H9 (cell line): ENCODE measurements around the gene ZNF687. TPM values are rescaled to one million over a fixed set of nuclear protein-coding genes. Genes with fewer than 3 reads are reported as not detected.

Experiments
- DNase-seq: peaks from one replicate; pipeline ENCODE4 v3.0.0-alpha.2; 2017
- H2AFZ ChIP-seq: one replicate; pipeline ENCODE4 v1.6.1; 2013; ENCODE audit warnings: mild to moderate bottlenecking, low read length, control low read depth, moderate library complexity
- H2AK5ac ChIP-seq: 2 replicates; pipeline ENCODE4 v1.6.1; 2013; ENCODE audit warnings: low read length, control low read depth, mixed read lengths; ENCODE audit not compliant: insufficient read length
- H2BK120ac ChIP-seq: one replicate; pipeline ENCODE4 v1.6.1; 2013; ENCODE audit warnings: low read depth, mild to moderate bottlenecking, low read length, control low read depth, inconsistent platforms; ENCODE audit not compliant: poor library complexity, severe bottlenecking
- H2BK12ac ChIP-seq: 2 replicates; pipeline ENCODE4 v1.6.1; 2013; ENCODE audit warnings: low read length, control low read depth, mixed read lengths, low read depth; ENCODE audit not compliant: insufficient read length
- H2BK15ac ChIP-seq: 2 replicates; pipeline ENCODE4 v1.6.1; 2013; ENCODE audit warnings: low read depth, low read length, control low read depth
- H2BK20ac ChIP-seq: one replicate; pipeline ENCODE4 v1.6.1; 2013; ENCODE audit warnings: low read depth, mild to moderate bottlenecking, low read length, control low read depth, inconsistent platforms; ENCODE audit not compliant: poor library complexity, severe bottlenecking
- H2BK5ac ChIP-seq: 2 replicates; pipeline ENCODE4 v1.6.1; 2013; ENCODE audit warnings: low read length, control low read depth, mixed read lengths; ENCODE audit not compliant: insufficient read length
- H3K14ac ChIP-seq: 2 replicates; pipeline ENCODE4 v1.6.1; 2013; ENCODE audit warnings: low read length, control low read depth; ENCODE audit not compliant: insufficient read depth
- H3K18ac ChIP-seq: 2 replicates; pipeline ENCODE4 v1.6.1; 2013; ENCODE audit warnings: low read depth, mild to moderate bottlenecking, mixed read lengths, low read length, control low read depth; ENCODE audit not compliant: insufficient read length
- H3K23ac ChIP-seq: 2 replicates; pipeline ENCODE4 v1.6.1; 2013; ENCODE audit warnings: low read length, control low read depth, mixed read lengths, low read depth; ENCODE audit not compliant: insufficient read length
- H3K23me2 ChIP-seq: 2 replicates; pipeline ENCODE4 v1.6.1; 2013; ENCODE audit warnings: low read depth, mild to moderate bottlenecking, mixed read lengths, low read length, control low read depth; ENCODE audit not compliant: insufficient read length, poor library complexity, severe bottlenecking
- H3K27ac ChIP-seq: 2 replicates; pipeline ENCODE4 v1.5.1; 2013; ENCODE audit warnings: low read length, control low read depth, mixed read lengths, low read depth; ENCODE audit not compliant: insufficient read length
- H3K27me3 ChIP-seq: 2 replicates; pipeline ENCODE4 v1.6.1; 2013; ENCODE audit warnings: low read length, control low read depth, inconsistent platforms; ENCODE audit not compliant: insufficient read depth
- H3K4ac ChIP-seq: 2 replicates; pipeline ENCODE4 v1.6.1; 2013; ENCODE audit warnings: low read depth, mild to moderate bottlenecking, control low read depth, inconsistent platforms, low read length, moderate library complexity
- H3K4me1 ChIP-seq: 2 replicates; pipeline ENCODE4 v1.6.1; 2013; ENCODE audit warnings: low read length, control low read depth, inconsistent platforms; ENCODE audit not compliant: insufficient read depth
- H3K4me2 ChIP-seq: 2 replicates; pipeline ENCODE4 v1.6.1; 2013; ENCODE audit warnings: low read length, control low read depth, mixed read lengths; ENCODE audit not compliant: insufficient read length, insufficient read depth
- H3K56ac ChIP-seq: 2 replicates; pipeline ENCODE4 v1.6.1; 2013; ENCODE audit warnings: low read depth, mild to moderate bottlenecking, mixed read lengths, low read length, control low read depth; ENCODE audit not compliant: insufficient read length
- H3K79me1 ChIP-seq: 2 replicates; pipeline ENCODE4 v1.6.1; 2013; ENCODE audit warnings: low read depth, mild to moderate bottlenecking, moderate library complexity, low read length, control low read depth, inconsistent platforms; ENCODE audit not compliant: insufficient read depth, poor library complexity, severe bottlenecking
- H3K79me2 ChIP-seq: 2 replicates; pipeline ENCODE4 v1.6.1; 2013; ENCODE audit warnings: low read length, control low read depth, inconsistent platforms; ENCODE audit not compliant: insufficient read depth
- H3K9ac ChIP-seq: 2 replicates; pipeline ENCODE4 v1.6.1; 2013; ENCODE audit warnings: low read length, control low read depth, mixed read lengths; ENCODE audit not compliant: insufficient read length; ENCODE audit errors: extremely low read depth
- H3K9me3 ChIP-seq: one replicate; pipeline ENCODE4 v1.6.1; 2013; ENCODE audit warnings: low read depth, low read length, inconsistent platforms; ENCODE audit not compliant: control insufficient read depth
- H3T11ph ChIP-seq: one replicate; pipeline ENCODE4 v1.6.1; 2013; ENCODE audit warnings: mild to moderate bottlenecking, low read length, control low read depth, inconsistent platforms
- H4K20me1 ChIP-seq: one replicate; pipeline ENCODE4 v1.6.1; 2013; ENCODE audit not compliant: control insufficient read depth, insufficient read length, insufficient read depth
- H4K5ac ChIP-seq: 2 replicates; pipeline ENCODE4 v1.6.1; 2013; ENCODE audit warnings: low read depth, mild to moderate bottlenecking, mixed read lengths, low read length, control low read depth; ENCODE audit not compliant: insufficient read length
- H4K8ac ChIP-seq: replicated peaks from 2 replicates; pipeline ENCODE4 v1.6.1; 2013; ENCODE audit warnings: low read length, control low read depth, mixed read lengths, low read depth; ENCODE audit not compliant: insufficient read length
- H4K91ac ChIP-seq: 2 replicates; pipeline ENCODE4 v1.6.1; 2013; ENCODE audit warnings: low read depth, mild to moderate bottlenecking, moderate library complexity, mixed read lengths, low read length, control low read depth; ENCODE audit not compliant: insufficient read length
- H3K27ac Mint-ChIP-seq, 3 experiments: 2 replicates in 2 of 3; 3 replicates in 1 of 3; pipeline ENCODE4 v1.8.0; 2020 to 2021; ENCODE audit warnings: mixed read lengths in 3 of 3, mild to moderate bottlenecking in 1 of 3, moderate library complexity in 1 of 3
- H3K27me3 Mint-ChIP-seq: 2 replicates; pipeline ENCODE4 v1.8.0; 2021; ENCODE audit warnings: low read depth, mild to moderate bottlenecking, moderate library complexity, mixed read lengths
- H3K36me3 Mint-ChIP-seq, 3 experiments: 2 replicates in 2 of 3; 3 replicates in 1 of 3; pipeline ENCODE4 v1.8.0; 2020 to 2021; ENCODE audit warnings: low read depth in 3 of 3, mixed read lengths in 3 of 3; ENCODE audit not compliant: insufficient read depth in 1 of 3
- H3K4me1 Mint-ChIP-seq, 2 experiments: 2 replicates each; pipeline ENCODE4 v1.8.0; 2020; ENCODE audit warnings: mixed read lengths in 2 of 2
- H3K4me3 Mint-ChIP-seq, 2 experiments: 2 replicates in 1 of 2; 3 replicates in 1 of 2; pipeline ENCODE4 v1.8.0; 2020 to 2021; ENCODE audit warnings: mild to moderate bottlenecking in 2 of 2, mixed read lengths in 2 of 2, moderate library complexity in 1 of 2
- H3K9me3 Mint-ChIP-seq, 2 experiments: 2 replicates in 1 of 2; 3 replicates in 1 of 2; pipeline ENCODE4 v1.8.0; 2020; ENCODE audit warnings: mild to moderate bottlenecking in 2 of 2, mixed read lengths in 2 of 2, moderate library complexity in 1 of 2
- CTCF ChIP-seq: fragments of 200-600 bp; sonication (generic); conservative IDR thresholded peaks from 3 replicates; pipeline ENCODE4 v1.8.0; 2021; ENCODE audit warnings: antibody characterized with exemption, mild to moderate bottlenecking
- WGBS: extraction: QIAGEN DNeasy Blood & Tissue Kit; methylation state at CpG from one replicate; pipeline ENCODE4 v1.1.7; 2013; ENCODE audit warnings: missing lambda C conversion rate, low lambda C conversion rate, mixed read lengths; ENCODE audit not compliant: insufficient read length; ENCODE audit errors: extremely low coverage; 5-methylcytosine and 5-hydroxymethylcytosine counted together
- total RNA-seq: library from RNA; stranded (reverse); gene quantifications from 2 replicates; pipeline ENCODE4 v1.2.1, GENCODE V29; 2021

ZNF687 gene
- total RNA-seq, 1 experiment from 2014 or later = 58.2 TPM

GRCh38 chr1:151289991-151290708 is 8.1 kb downstream of the ZNF687 start:
- WGBS = no CpG with 5 or more reads among the region's 21 CpGs

More at GRCh38 chr1:151289991-151290708, 8.1 kb downstream of the ZNF687 start:
- no peak for DNase-seq
- Histone ChIP-seq H3K27ac (no peak overlapping the region), H2BK120ac (no peak overlapping the region), H3K4me1 (peaks cover under 1% of the 10 kb centered on the region; the same call in 1 of the 2 replicates), H2BK20ac (no peak overlapping the region), H3K23me2 (no peaks in the 10 kb centered on the region), H3K14ac (no peak overlapping the region), H2BK5ac (no peak overlapping the region), H3K9me3 (no peaks in the 10 kb centered on the region), H3K4ac (no peak overlapping the region), H4K20me1 (peaks cover 3% of the 10 kb centered on the region), H4K8ac (no peak overlapping the region), H3K79me1 (no peaks in the 10 kb centered on the region), H2AFZ (no peak overlapping the region), H3K27me3 (no peaks in the 10 kb centered on the region), H3K9ac (no peak overlapping the region), H3K4me2 (no peak overlapping the region), H2AK5ac (no peak overlapping the region), H2BK15ac (no peak overlapping the region), H3K23ac (no peak overlapping the region), H3T11ph (no peak overlapping the region), H2BK12ac (no peak overlapping the region), H3K18ac (no peak overlapping the region), H4K5ac (no peak overlapping the region), H4K91ac (no peak overlapping the region), H3K56ac (no peak overlapping the region), H3K79me2 (no peaks in the 10 kb centered on the region)
- Mint-ChIP-seq H3K4me3 (no peak overlapping the region; a peak in 1 of 5 replicates), H3K36me3 (peaks cover 54 to 86% (median 81%) of the 10 kb centered on the region in 3 experiments), H3K27me3 (peaks cover 2% of the 10 kb centered on the region; the same call in 1 of the 2 replicates), H3K4me1 (peaks cover 36 to 53% of the 10 kb centered on the region in 2 experiments), H3K9me3 (no peaks in the 10 kb centered on the region; a peak in 1 of 5 replicates), H3K27ac (peak overlapping the region in 1 of 3 experiments; percentile 94; a peak in 3 of 7 replicates)
- no peak for TF ChIP-seq CTCF
